Naive thymus-derived CD4-positive, alpha-beta T cell (primary cell): Measurements from ENCODE around the gene MYH3. TPM values are rescaled to one million over a fixed set of nuclear protein-coding genes. Genes with fewer than 3 reads are reported as not detected.

Experiments used
- ATAC-seq: fragments of 150-1000 bp; cut with Tn5 transposase; 2 replicates; pipeline ENCODE4 v1.10.0; 2021; ENCODE audit warnings: mild to moderate bottlenecking, moderate library complexity
- CTCF ChIA-PET: fragments of 350-600 bp; sonication (Branson Sonifier 250); formaldehyde crosslinking; loops from one replicate; lab custom pipeline; 2021; ENCODE audit warnings: antibody characterized with exemption; lab: Charles Lee
- POLR2A ChIA-PET: fragments of 350-600 bp; sonication (Branson Sonifier 250); formaldehyde crosslinking; loops from one replicate; lab custom pipeline; 2021; ENCODE audit warnings: antibody characterized with exemption, inconsistent platforms; lab: Charles Lee
- DNase-seq, 9 donors: peaks; one replicate each; pipeline versions ENCODE4 v3.0.0 to v3.0.0-alpha.2; 2020 to 2022; ENCODE audit warnings: mixed read lengths in 1 of 9
- H3K27ac ChIP-seq: one replicate; pipeline ENCODE4 v1.7.0; 2013; ENCODE audit warnings: mild to moderate bottlenecking, low read depth, low read length, moderate library complexity
- H3K27me3 ChIP-seq, 2 donors: one replicate each; pipeline ENCODE4 v1.7.0; 2013; ENCODE audit warnings: low read length in 2 of 2, mild to moderate bottlenecking in 2 of 2, moderate library complexity in 2 of 2; ENCODE audit not compliant: control insufficient read depth in 2 of 2, insufficient read depth in 2 of 2
- H3K36me3 ChIP-seq, 3 experiments: 1 replicate in 2 of 3; 2 replicates in 1 of 3; pipeline ENCODE4 v1.7.0; 2013; ENCODE audit warnings: low read length in 3 of 3, mild to moderate bottlenecking in 3 of 3, moderate library complexity in 1 of 3; ENCODE audit not compliant: insufficient read depth in 3 of 3, control insufficient read depth in 2 of 3
- H3K4me1 ChIP-seq, 2 donors: one replicate each; pipeline ENCODE4 v1.7.0; 2013; ENCODE audit warnings: low read length in 2 of 2, mild to moderate bottlenecking in 2 of 2, moderate library complexity in 1 of 2; ENCODE audit not compliant: control insufficient read depth in 2 of 2, insufficient read depth in 2 of 2
- H3K4me3 ChIP-seq: 2 replicates; pipeline ENCODE4 v1.7.0; 2013; ENCODE audit warnings: mild to moderate bottlenecking, low read length
- H3K9me3 ChIP-seq, 3 experiments: 1 replicate in 2 of 3; 2 replicates in 1 of 3; pipeline ENCODE4 v1.7.0; 2013; ENCODE audit warnings: low read length in 3 of 3; ENCODE audit not compliant: control insufficient read depth in 2 of 3
- H3K27ac Mint-ChIP-seq, 9 donors: one replicate each; pipeline ENCODE4 v1.8.0; 2020 to 2022; ENCODE audit warnings: mixed read lengths in 9 of 9, mild to moderate bottlenecking in 8 of 9, moderate library complexity in 5 of 9, inconsistent platforms in 2 of 9
- H3K27me3 Mint-ChIP-seq, 5 donors: one replicate each; pipeline ENCODE4 v1.8.0; 2021 to 2022; ENCODE audit warnings: mixed read lengths in 5 of 5, mild to moderate bottlenecking in 1 of 5
- H3K36me3 Mint-ChIP-seq, 5 donors: one replicate each; pipeline ENCODE4 v1.8.0; 2020 to 2022; ENCODE audit warnings: mixed read lengths in 5 of 5, mild to moderate bottlenecking in 3 of 5, inconsistent platforms in 1 of 5
- H3K4me1 Mint-ChIP-seq, 7 donors: one replicate each; pipeline ENCODE4 v1.8.0; 2020 to 2022; ENCODE audit warnings: mixed read lengths in 7 of 7, mild to moderate bottlenecking in 3 of 7, inconsistent platforms in 1 of 7
- H3K4me3 Mint-ChIP-seq, 10 donors: one replicate each; pipeline ENCODE4 v1.8.0; 2020 to 2022; ENCODE audit warnings: mild to moderate bottlenecking in 10 of 10, mixed read lengths in 10 of 10, moderate library complexity in 6 of 10, inconsistent platforms in 2 of 10
- H3K9me3 Mint-ChIP-seq, 11 donors: one replicate each; pipeline ENCODE4 v1.8.0; 2020 to 2022; ENCODE audit warnings: mixed read lengths in 11 of 11, mild to moderate bottlenecking in 4 of 11, inconsistent platforms in 1 of 11, moderate library complexity in 1 of 11
- intact Hi-C, 2 donors: fragments of 100-400 bp; cut with micrococcal nuclease; formaldehyde crosslinking; loops; one replicate each; pipeline ENCODE4 v1.15.1; 2023
- polyA plus RNA-seq, 2 donors: library from polyadenylated mRNA; unstranded; fragments of 300-500 nt; fragmentation: Illumina TruSeq; gene quantifications; one replicate each; pipeline ENCODE4 v1.2.3, GENCODE V29; 2021
- total RNA-seq, 6 experiments: library from RNA in 5 of 6; stranded (reverse) in 5 of 6; gene quantifications; 1 replicate in 5 of 6; 2 replicates in 1 of 6; pipeline ENCODE4 v1.2.3 and lab custom pipeline; 2021 to 2026

MYH3 gene
- total and polyA plus RNA-seq, 7 experiments from 2014 or later = 0.38 to 20.5 (median 6.5) TPM

DNA sequence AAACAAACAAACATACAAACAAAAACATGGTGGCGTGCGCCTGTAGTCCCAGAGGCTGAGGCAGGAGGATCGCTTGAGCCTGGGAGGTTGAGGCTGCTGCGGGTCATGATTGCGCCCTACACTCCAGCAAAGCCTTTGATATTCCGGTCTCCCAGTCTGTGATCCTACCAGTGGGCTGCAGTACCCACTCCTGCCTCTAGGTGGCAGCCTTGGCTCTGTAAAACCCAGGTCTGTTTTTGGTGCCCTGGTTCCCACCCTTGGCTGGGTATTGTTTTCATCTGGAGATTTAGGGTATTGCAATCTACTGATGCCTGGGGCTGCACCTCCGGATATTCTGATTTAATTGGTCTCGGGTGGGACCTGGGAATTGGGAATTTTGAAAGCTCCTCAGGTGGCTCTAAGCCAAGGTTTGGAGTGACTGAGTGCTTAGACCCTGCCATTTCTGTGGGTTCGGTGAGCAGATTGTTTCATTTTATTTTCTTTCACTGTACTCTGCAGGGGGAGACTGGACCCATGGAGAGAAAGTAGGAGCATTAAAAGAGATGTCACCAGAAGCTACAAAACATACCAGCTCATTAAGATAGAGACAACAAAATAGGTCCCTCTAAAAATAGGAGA is 40.5 kb downstream of the MYH3 start:
- H3K36me3 Mint-ChIP-seq = no peaks in the 10 kb centered on the region
- peaks cover 0 to 15% (median 0%) of the 10 kb centered on the region in 5 donors for H3K27me3 Mint-ChIP-seq
- H3K4me1 Mint-ChIP-seq = peaks cover 0 to 3% (median 0%) of the 10 kb centered on the region in 7 donors
- Histone ChIP-seq H3K4me1 (no peaks in the 10 kb centered on the region), H3K36me3 (no peaks in the 10 kb centered on the region), H3K27me3 (no peaks in the 10 kb centered on the region), H3K4me3 (no peak overlapping the region), H3K27ac (no peak overlapping the region), H3K9me3 (no peaks in the 10 kb centered on the region)
- DNase-seq = peak; percentile 24 to 75 (median 47)
- ChIA-PET CTCF (interaction anchor here (0.9 to 2.5 kb wide), 8 partner anchors 9 to 33 kb away, joined by 3 to 8 read pairs (median 4); no protein-coding TSS in a partner anchor), POLR2A (no interaction called here)
- no peak overlapping the region for H3K4me3 Mint-ChIP-seq
- H3K27ac Mint-ChIP-seq = no peak overlapping the region
- no peaks in the 10 kb centered on the region for H3K9me3 Mint-ChIP-seq
- peak; percentile 84 for ATAC-seq
- intact Hi-C loops = loop anchor here in 1 of 2 donors (1.0 kb wide), 1 partner anchor 289 kb away; no protein-coding TSS in a partner anchor

DNA sequence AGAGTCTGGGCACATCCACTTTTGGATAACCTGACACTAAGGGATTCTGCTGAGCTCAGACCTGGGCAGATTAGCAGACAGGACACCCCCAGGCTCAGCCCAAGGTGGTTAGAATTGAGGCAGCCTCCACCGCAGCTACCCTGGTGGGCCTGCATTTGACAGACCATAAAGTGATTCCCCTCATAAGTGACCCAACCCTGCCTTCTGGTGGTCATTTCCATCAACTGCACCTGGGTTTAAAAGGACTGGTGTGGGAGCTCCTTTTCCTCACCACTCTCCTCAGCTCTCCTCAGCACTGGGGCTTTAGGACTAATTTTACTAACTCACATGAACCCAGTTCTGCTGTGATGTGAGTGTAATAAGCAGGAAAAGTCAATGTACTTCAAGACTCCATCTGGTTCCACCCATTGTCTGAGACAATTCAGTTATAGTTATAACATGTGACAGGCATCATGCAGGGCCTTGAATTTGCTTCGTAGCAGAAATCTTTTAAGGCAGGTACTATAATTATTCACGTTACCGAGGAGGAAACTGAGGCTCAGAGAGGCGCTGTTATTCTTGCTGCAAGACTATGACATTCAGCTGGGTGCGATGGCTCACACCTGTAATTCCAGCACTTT is 42.5 kb downstream of the MYH3 start:
- no peak overlapping the region for H3K27ac ChIP-seq
- ChIA-PET CTCF (interaction anchor here (1.3 kb wide), 1 partner anchor 691 kb away, joined by 4 read pairs; no protein-coding TSS in a partner anchor), POLR2A (no interaction called here)
- Mint-ChIP-seq H3K9me3 (no peaks in the 10 kb centered on the region), H3K4me1 (peaks cover 0 to 3% (median 0%) of the 10 kb centered on the region in 7 donors), H3K27ac (no peak overlapping the region), H3K27me3 (peaks cover 0 to 15% (median 4%) of the 10 kb centered on the region in 5 donors), H3K36me3 (no peaks in the 10 kb centered on the region), H3K4me3 (no peak overlapping the region)
- H3K4me3 ChIP-seq = no peak overlapping the region
- intact Hi-C loops = no loop called here
- H3K27me3 ChIP-seq = no peaks in the 10 kb centered on the region
- no peak for DNase-seq
- no peaks in the 10 kb centered on the region for H3K9me3 ChIP-seq
- ATAC-seq = no peak
- no peaks in the 10 kb centered on the region for H3K4me1 ChIP-seq
- H3K36me3 ChIP-seq = no peaks in the 10 kb centered on the region

DNA sequence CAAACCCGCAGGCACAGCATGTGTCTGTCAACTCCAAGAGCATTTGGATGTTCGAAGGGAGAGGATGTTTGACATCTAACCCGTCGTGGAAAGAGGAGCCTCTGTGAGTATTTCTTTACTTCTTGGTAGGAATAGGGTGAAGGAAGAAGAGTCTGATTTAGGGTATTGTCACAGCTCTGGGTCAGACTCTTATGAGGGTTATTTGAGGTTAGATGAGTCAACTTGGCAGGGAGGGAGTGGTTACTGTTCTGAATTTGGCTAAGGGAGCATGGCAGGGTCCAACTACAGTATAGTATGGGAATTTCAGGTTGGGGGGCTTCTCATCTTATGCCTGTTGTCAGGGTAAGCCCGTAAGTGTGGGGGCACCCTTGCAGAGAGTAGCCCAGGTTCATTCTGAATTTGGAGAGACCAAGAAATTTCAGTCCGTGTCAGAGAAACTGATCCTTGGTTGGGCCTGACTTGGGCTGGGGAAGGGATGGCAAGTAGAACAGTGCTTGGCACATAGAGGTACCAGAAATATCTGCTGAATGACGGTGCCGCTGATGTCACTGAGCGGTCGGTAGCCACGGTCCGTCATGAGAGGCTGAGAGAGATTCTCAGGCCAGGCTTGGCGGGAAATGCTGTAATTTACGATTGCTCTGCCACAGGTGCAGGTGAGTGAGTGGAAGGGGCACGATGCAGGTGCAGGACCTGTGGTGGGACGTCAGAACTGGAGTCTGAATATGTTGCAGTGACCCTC is 43.2 kb downstream of the MYH3 start:
- no peak overlapping the region for H3K27ac Mint-ChIP-seq
- H3K4me3 Mint-ChIP-seq = no peak overlapping the region
- ATAC-seq = no peak
- peaks cover 0 to 3% (median 0%) of the 10 kb centered on the region in 7 donors for H3K4me1 Mint-ChIP-seq
- H3K36me3 Mint-ChIP-seq = no peaks in the 10 kb centered on the region
- Histone ChIP-seq H3K9me3 (no peaks in the 10 kb centered on the region), H3K27ac (no peak overlapping the region), H3K4me1 (no peaks in the 10 kb centered on the region), H3K27me3 (no peaks in the 10 kb centered on the region), H3K4me3 (no peak overlapping the region), H3K36me3 (no peaks in the 10 kb centered on the region)
- DNase-seq = no peak
- peaks cover 0 to 15% (median 4%) of the 10 kb centered on the region in 5 donors for H3K27me3 Mint-ChIP-seq
- intact Hi-C loops = no loop called here
- CTCF ChIA-PET = interaction anchor here (1.3 kb wide), 1 partner anchor 690 kb away, joined by 4 read pairs; no protein-coding TSS in a partner anchor
- POLR2A ChIA-PET = no interaction called here
- H3K9me3 Mint-ChIP-seq = no peaks in the 10 kb centered on the region

DNA sequence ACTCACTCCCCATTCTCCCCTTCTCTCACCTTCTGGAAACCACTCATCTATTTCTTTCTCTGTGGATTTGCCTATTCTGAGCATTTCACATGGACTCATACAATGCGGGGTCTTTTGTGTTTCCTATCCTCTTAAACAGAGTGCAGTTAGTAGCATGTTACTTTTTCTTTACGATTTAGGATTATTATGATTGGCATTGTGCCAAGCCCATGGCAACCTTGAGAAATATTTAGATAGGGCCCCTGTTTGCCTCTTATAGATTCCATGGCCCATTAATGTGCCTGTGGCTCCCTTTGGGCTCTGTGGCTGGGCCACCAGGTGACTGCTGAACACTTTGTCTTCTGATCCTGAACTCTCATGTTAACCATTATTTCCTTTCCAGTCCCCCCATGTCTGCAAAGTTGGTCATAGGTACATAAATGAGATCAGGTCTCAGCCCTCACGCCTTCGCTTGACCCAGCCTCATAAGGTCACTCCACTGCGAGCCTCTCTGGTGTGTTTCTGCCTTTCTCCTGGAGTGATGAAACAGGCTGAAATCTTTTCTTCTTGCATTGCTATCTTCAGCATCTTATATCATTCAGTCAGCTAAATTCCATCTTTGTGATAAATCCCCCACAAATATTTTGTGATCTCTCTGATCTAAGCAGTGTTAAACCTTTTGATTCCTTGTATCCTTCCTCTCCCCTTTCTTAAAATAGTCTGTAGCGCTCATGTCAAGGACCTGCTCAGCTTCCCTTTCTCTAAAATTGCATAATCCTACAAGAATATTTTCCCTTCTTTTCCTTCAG is 44.0 kb downstream of the MYH3 start:
- H3K4me3 Mint-ChIP-seq = no peak overlapping the region
- ChIA-PET POLR2A (no interaction called here), CTCF (no interaction called here)
- Histone ChIP-seq H3K36me3 (no peaks in the 10 kb centered on the region), H3K27me3 (no peaks in the 10 kb centered on the region), H3K27ac (no peak overlapping the region), H3K9me3 (no peaks in the 10 kb centered on the region), H3K4me1 (no peaks in the 10 kb centered on the region), H3K4me3 (no peak overlapping the region)
- H3K4me1 Mint-ChIP-seq = peaks cover 0 to 1% (median 0%) of the 10 kb centered on the region in 7 donors
- DNase-seq = no peak
- no peak overlapping the region for H3K27ac Mint-ChIP-seq
- no peaks in the 10 kb centered on the region for H3K9me3 Mint-ChIP-seq
- H3K36me3 Mint-ChIP-seq = no peaks in the 10 kb centered on the region
- no peak for ATAC-seq
- H3K27me3 Mint-ChIP-seq = peaks cover 0 to 15% (median 4%) of the 10 kb centered on the region in 5 donors
- intact Hi-C loops = no loop called here

DNA sequence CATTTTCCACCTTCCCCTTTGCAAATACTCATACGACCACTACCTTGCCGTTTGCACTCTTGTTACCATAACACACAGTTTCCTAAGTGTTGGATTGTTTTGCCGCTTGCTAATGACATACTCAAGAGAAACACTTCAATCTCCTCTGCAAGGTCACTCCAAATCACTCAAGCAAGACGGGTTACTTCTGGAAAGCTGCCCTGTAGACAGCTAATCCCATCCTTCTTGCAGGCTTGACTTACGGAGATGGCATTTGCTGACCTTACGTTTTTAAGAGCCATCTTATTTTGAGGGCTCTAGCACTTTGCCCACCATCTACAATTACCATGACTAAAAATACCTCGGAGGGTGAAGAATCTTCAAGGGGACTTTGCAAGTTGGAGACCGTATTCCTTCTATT is 46.2 kb downstream of the MYH3 start:
- no peaks in the 10 kb centered on the region for H3K27me3 ChIP-seq
- intact Hi-C loops = no loop called here
- Mint-ChIP-seq H3K9me3 (no peaks in the 10 kb centered on the region), H3K4me3 (no peak overlapping the region), H3K4me1 (no peaks in the 10 kb centered on the region), H3K27ac (no peak overlapping the region), H3K36me3 (no peaks in the 10 kb centered on the region), H3K27me3 (peaks cover 0 to 15% (median 4%) of the 10 kb centered on the region in 5 donors)
- DNase-seq = no peak
- no peak overlapping the region for H3K27ac ChIP-seq
- H3K4me3 ChIP-seq = no peak overlapping the region
- ChIA-PET CTCF (interaction anchor here (0.7 kb wide), 2 partner anchors 11 to 628 kb away, joined by 3 read pairs; no protein-coding TSS in a partner anchor), POLR2A (no interaction called here)
- H3K4me1 ChIP-seq = no peaks in the 10 kb centered on the region
- no peak for ATAC-seq
- H3K9me3 ChIP-seq = no peaks in the 10 kb centered on the region
- no peaks in the 10 kb centered on the region for H3K36me3 ChIP-seq

DNA sequence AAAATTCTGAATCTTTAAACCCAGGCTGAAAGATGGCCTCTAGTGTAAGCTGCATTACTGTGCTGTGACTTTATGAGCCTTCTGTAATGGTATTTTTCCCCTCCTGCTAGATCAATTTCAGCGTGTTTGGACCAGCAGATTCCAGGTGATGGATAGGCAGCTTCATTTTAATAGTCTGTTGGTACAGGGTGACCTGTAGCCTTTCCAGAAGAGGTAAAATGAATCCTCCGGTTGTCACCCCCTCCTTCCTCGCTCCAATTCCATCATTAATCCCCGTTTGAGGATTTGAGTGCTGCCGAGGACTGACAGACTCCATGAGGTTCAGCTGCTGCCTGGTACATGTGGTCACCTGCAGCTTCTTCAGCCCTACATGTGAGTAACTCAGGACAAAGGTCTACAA is 48.9 kb downstream of the MYH3 start:
- Histone ChIP-seq H3K27me3 (no peaks in the 10 kb centered on the region), H3K36me3 (no peaks in the 10 kb centered on the region), H3K9me3 (no peaks in the 10 kb centered on the region), H3K4me3 (no peak overlapping the region), H3K4me1 (no peaks in the 10 kb centered on the region), H3K27ac (no peak overlapping the region)
- Mint-ChIP-seq H3K27me3 (peaks cover 0 to 7% (median 5%) of the 10 kb centered on the region in 5 donors), H3K4me1 (no peaks in the 10 kb centered on the region), H3K36me3 (no peaks in the 10 kb centered on the region), H3K27ac (no peak overlapping the region), H3K9me3 (no peaks in the 10 kb centered on the region), H3K4me3 (no peak overlapping the region)
- DNase-seq (no peak), ATAC-seq (no peak)
- CTCF ChIA-PET = interaction anchor here (1.1 kb wide), 1 partner anchor 9 kb away, joined by 8 read pairs; no protein-coding TSS in a partner anchor
- intact Hi-C loops = no loop called here
- POLR2A ChIA-PET = interaction anchor here (0.5 kb wide), 1 partner anchor 29 kb away, joined by 3 read pairs; no protein-coding TSS in a partner anchor
